GM12872 (cell line): ENCODE measurements around the gene BACH2.

Source experiments
- CTCF ChIP-seq: IDR thresholded peaks from 3 replicates; pipeline ENCODE4 v1.5.1; 2011; ENCODE audit warnings: low read depth, mild to moderate bottlenecking, low read length, moderate library complexity; ENCODE audit not compliant: insufficient read depth

The BACH2 gene

GRCh38 chr6:90160013-90160412, 136.6 kb downstream of the BACH2 start:
- TF ChIP-seq CTCF = no peak

GRCh38 chr6:90159452-90159851, 137.2 kb downstream of the BACH2 start:
- TF ChIP-seq CTCF = no peak

DNA sequence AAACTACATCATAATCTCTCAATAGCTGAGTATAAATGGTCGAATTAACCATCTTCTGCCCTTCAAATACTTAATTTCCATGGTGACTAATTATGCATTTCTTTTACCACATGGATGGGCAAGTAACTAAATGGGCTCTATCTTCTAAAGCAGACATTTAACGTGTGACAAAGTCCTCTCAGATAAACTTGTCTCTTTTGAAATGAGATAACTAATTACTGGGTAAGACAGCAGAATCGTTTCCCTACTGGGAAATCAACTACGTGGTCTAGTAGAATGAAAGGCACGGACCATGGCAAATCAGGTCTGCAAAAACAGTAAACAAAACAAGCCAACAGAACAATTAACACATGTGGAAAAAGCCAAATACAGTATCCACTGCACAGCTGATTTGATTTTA, 137.7 kb downstream of the BACH2 start:
- no peak for TF ChIP-seq CTCF

GRCh38 chr6:90157441-90157840, 139.2 kb downstream of the BACH2 start:
- no peak for TF ChIP-seq CTCF

- no peak for TF ChIP-seq CTCF
These were observed 139.8 kb downstream of the BACH2 start for GRCh38 chr6:90156861-90157260.

- no peak for TF ChIP-seq CTCF
These were observed 141.7 kb downstream of the BACH2 start for GRCh38 chr6:90154755-90155470.

- TF ChIP-seq CTCF = no peak
These were observed 144.8 kb downstream of the BACH2 start for GRCh38 chr6:90151576-90152422.
